GM18511 (cell line): ENCODE results near the gene STKLD1.
"Not testable (repeated sequence)": the region's sequence is repeated elsewhere in the genome, so short reads cannot be mapped to it uniquely, and the experiment has no call there.

Experiments used
- ATAC-seq: cut with Tn5 transposase; IDR thresholded peaks from one replicate; pipeline ENCODE4 v1.9.1; 2021; ENCODE audit warnings: mild to moderate bottlenecking, moderate library complexity; ENCODE audit not compliant: unreplicated experiment

STKLD1 gene

DNA sequence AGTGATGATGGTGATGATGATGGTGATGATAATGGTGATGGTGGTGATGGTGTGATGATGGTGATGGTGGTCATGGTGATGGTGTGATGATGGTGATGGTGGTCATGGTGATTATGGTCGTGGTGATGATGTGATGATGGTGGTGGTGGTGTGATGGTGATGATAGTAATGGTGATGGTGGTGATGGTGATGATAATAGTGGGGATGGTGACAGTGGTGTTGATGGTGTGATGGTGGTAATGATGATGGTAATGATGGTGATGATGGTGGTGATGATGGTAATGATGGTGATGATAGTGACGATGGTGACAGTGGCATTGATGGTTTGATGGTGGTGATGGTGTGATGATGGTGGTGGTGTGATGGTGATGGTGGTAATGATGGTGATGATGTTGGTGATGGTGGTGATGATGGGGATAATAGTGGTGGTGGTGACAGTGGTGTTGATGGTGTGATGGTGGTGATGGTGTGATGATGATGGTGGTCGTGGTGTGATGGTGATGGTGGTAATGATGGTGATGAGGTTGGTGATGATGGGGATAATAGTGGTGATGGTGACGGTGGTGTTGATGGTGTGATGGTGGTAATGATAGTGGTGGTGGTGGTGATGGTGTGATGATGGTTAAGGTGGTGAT is 6.5 kb downstream of the STKLD1 start:
- ATAC-seq, result no peak

DNA sequence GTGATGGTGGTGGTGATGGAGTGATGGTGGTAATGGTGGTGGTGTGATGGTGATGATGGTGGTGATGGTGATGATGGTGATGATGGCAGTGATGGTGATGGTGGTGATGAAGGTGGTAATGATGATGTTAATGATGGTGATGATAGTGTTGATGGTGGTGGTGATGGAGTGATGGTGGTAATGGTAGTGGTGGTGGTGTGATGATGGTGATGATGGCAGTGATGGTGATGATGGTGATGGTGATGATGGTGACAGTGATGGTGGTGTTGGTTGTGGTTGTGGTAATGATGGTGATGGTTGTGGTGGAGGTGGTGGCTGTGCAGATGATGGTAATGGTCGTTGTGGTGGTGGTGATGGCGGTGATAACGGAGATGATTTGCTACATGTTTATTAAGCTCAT is 7.3 kb downstream of the STKLD1 start:
- ATAC-seq, result no peak

DNA sequence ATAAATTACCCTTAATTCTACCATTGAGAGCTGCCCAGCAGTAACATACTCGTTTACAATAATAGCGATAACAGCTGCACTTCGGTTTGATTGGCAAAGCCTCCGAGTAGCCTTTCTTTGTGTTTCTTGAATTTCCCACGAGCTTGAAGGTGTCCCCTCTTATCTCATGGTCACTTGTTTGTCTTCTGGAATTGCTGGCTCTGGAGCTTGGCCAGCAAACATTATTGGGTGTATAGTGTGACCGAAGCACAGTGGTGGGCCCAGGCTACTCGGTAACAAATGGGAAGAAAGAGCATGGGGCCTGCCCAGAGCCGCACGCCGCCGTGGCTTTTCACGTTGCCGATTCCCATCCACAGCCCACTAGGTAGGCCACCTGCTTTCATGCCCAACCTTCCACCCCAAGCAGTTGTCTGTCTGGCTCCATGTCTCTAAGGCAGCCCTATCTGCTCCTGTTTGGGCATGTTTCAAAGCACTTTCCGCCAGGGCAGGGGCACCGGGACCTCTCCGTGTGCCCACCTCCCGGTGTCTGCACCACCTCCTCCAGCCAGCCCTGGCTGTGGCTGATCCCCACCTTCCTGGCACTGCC is 8.7 kb downstream of the STKLD1 start:
- ATAC-seq, result no peak

DNA sequence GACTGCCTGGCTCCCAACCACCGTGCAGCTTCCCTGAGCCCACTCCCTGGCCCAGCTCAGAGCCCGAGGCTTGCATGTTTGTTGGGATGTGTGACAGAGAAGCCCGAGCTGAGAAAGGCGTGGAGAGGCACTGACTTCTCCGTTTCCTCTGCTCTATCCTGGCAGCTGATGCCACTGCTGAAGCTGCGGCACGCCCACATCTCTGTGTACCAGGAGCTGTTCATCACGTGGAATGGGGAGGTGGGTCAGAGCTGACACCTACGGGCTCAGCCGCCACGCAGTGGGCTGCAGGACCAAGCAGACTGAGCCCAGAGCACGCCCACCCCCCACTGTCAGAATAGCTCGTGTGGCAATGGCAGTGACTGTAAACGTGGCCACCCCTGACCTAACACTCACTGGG is 9.3 kb downstream of the STKLD1 start:
- no peak for ATAC-seq

DNA sequence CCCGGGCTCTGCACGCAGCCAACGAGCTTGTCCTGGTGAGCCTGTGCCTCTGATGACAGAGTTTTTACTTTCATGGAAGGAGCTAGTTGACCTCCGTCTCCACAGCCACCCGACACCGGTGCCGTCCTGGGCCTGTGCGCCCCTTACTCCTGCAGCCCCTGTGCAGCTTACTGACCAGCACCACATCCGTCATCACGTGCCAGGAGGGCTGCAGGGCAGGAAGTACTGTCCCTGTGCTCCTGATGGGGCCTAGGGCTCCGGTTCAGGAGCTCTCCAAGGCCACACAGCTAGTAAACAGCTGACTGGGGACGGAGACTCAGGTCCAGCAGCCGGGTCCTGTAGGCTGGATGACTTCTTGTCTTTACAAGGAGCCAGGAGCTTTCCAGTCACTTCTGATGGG is 10.2 kb downstream of the STKLD1 start:
- no peak for ATAC-seq

DNA sequence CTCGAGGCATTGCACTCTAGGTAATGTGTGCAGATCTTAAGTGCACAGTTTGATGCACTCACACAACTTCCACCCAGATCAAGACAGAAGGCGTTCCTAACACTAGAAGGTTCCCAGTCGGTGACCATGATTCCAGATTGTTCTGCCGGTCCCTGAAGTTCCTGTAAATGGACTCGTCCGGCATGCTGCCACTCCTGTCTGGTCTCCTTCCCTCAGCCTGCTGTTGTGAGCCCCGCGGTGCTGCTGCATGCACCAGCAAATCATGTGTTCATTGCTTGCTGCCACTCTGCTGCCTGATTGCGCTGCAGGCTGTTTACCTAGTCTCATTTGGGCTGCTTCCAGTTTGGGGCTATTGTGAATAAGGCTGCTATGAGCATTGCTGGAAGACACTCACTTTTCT is 11.5 kb downstream of the STKLD1 start:
- no peak for ATAC-seq

DNA sequence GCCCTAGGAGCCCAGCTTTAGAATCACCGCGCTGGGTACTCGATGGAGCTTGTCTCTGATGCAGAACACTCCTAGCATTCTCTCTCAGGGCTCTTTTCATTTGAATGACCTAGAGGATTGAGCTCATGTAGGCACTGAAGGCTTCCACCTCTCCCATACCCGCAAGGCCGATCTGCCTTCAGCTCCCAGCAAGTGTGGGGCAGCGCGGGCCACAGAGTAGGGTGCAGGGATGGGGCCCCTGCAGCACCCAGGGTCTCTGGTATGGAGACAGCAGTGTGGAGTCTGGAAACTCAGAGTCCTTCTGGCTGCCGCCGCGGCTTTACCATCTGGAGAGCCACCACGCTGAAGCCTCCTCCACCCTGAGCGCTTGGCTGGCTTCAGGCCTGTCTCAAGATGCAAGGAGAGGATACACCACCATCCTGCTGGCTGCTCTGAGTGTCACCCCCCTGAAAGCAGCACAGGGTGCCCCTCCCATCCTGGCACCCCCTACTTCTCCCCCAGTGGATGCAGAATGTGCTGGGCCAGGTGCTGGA is 12.9 kb downstream of the STKLD1 start:
- ATAC-seq, result no peak

DNA sequence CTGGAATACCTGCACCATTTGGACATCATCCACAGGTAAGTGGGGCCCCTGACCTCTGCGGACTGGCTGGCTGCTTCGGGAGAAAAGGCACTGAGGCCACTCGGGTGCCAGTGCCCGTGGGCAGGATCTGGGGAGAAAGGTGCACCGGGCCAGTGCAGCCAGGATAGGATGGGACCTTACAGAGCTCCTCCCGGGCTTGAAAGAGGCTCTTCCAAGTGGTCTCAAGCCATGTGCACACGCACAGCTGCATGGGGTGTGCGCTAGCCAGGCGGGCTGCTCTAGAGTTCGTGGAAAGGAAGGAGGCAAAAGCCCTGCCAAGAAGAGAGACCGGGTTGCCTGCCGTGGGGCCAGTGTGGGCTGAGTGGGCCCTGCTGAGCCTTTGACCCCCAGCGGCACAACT is 13.4 kb downstream of the STKLD1 start:
- no peak for ATAC-seq

DNA sequence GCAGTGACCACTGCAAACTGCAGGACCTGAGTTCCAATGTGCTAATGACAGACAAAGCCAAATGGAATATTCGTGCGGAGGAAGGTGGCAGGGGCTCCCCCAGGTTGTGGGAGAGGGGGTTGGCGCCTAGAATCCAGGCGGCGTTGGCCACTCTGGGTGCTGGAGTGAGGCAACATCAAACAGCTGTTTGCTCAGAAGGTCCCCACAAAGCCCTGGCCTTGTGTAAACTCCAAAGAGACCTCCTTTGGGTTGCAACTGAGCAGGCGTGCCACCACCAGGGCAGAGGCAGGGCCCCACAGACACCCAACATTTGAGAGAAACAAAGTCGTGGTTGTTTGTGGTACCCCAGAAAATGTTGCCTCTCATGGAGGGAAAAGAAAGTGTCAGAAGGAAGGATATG is 14.5 kb downstream of the STKLD1 start:
- no peak for ATAC-seq

DNA sequence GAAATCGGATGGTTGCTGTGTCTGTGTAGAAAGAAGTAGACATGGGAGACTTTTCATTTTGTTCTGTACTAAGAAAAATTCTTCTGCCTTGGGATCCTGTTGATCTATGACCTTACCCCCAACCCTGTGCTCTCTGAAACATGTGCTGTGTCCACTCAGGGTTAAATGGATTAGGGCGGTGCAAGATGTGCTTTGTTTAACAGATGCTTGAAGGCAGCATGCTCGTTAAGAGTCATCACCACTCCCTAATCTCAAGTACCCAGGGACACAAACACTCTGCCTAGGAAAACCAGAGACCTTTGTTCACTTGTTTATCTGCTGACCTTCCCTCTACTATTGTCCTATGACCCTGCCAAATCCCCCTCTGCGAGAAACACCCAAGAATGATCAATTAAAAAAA is 15.3 kb downstream of the STKLD1 start:
- not testable (repeated sequence) for ATAC-seq

DNA sequence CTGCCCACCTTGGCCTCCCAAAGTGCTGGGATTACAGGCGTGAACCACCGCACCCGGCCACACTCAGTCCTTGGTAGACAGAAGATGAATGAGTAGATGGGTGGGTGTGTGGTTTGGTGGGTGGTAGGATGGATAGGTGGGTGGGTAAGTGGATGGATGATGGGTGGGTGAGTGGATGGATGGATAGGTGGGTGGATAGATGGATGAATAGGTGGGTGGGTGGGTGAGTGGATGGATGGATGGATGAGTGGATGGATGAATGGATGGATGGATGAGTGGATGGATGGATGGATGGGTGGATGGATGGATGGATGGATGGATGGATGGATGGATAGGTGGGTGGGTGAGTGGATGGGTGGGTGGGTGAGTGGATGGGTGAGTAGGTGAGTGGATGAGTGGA is 16.1 kb downstream of the STKLD1 start:
- not testable (repeated sequence) for ATAC-seq

DNA sequence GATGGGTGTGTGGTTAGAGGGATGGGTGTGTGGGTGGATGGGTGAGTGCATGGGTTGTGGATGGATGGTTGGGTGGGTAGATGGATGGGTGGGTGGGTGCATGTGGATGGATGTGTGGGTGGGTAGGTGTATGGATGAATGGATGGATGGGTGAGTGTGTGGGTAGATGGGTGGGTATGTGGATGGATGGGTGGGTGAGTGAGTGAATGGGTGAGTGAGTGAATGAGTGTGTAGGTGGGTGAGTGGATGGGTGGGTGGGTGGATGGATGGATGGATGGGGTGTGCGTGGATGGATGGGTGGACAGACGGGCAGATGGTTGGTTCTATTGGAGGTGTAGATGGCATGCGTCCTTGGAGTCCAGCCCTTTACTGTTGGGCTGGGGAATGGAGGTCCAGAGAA is 17.2 kb downstream of the STKLD1 start:
- no peak for ATAC-seq

DNA sequence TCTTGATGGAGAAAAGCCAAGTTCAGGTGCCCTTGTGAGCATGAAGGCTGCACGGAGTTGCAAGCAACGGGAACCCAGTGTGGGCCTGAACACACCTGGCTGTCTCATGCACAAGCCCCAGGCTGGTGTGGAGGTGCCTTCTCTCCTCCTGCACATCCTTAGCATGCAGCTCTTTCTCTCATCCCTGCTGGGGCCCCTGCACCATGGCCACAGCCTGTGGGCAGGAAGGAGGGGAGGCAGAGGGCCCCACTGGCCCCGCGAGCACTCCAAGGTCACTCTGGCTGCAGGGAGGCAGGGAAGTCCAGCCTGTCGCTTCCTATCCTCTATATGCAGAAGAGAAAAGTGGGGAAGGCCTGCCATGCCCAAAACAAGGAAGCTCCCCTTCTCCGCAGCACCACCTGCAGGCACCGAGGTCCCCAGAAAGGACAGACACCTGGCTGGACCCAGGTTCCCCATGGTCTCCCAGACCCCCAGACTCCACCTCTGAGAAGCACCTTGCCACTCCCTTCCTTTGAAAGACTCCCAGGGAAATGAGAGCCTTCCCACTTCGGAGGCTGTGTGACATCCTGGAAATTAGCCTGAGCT is 18.6 kb downstream of the STKLD1 start:
- no peak for ATAC-seq

DNA sequence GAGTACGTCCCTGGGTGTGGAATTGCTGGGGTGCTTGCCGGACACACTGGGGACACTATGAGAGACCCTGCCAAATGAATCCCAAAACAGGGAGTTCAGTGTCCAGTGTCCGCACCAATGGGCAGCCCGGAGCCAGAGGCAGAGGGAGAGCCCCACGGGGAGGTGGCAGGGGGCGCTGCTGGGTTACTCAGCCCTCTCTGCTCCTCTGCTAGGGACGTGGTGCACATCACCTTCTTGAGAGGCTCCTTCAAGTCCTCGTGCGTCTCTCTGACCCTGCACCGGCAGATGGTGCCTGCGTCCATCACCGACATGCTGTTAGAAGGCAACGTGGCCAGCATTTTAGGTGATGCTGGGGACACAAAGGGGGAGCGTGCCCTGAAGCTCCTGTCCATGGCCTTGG is 20.8 kb downstream of the STKLD1 start:
- no peak for ATAC-seq

DNA sequence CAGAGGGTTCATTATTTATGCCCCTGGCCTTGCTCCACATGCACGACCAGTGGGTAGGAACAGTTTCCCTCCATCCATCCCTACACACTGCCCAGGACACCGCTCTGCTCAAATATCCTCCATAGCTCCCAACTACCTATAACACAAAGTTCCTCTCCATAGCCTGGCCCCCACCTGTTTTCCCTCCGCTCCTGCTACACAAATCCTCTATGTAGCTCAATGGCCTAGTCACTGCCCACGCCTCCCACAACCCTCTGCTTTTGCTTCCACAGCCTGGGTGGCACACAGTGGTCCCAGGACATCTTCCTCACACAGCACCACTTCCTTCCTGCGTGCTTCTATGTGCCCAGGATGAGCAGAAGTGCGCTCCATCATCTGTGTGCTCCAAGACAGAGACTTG is 21.2 kb downstream of the STKLD1 start:
- ATAC-seq, result no peak

DNA sequence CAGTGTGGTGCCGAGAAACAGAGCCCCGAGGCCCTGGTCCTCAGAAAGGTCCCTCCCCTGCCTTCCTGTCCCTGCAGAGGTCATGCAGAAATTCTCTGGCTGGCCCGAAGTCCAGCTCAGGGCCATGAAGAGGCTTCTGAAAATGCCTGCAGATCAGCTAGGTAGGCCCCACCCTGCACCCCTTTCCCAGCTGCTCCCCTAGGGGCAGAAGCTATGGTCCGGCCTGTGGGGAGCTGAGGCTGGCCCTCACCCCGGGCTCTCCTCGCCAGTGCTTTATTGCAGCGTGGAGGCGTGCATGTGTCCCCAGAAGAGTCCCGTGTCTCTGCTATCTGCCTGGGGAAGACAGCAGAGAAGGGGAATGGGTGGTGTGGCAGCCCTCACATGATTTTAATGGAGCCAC is 21.7 kb downstream of the STKLD1 start:
- ATAC-seq, result no peak

DNA sequence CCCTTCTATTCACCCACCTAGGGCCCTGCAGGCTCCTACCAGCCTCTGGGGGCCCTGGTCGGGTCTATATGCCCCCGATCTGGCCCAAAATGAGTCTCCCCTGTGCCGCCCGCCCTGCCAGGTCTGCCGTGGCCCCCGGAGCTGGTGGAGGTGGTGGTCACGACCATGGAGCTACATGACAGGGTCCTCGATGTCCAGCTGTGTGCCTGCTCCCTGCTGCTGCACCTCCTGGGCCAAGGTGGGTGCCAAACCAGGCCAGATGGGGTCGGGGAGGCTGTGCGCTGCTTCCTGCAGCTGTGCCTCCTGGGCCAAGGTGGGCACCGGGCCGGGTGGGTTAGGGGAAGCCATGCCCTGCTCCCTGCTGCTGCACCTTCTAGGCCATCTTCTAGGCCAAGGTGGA is 24.1 kb downstream of the STKLD1 start:
- no peak for ATAC-seq

DNA sequence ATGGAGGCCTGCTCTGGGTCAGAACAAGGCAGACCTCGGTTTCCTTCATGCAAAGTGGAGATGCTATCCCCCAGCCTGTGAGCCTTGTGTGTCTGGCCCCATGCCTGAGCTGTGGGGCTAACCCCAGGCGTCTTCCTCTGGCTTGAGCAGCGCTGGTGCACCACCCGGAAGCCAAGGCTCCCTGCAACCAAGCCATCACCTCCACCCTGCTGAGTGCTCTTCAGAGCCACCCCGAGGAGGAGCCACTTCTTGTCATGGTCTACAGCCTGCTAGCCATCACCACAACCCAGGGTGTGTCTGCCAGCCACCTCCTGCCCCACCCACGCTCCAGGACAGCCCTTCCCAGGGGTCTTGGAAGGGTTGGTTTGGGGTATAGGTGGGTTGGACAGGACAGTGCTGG is 25.4 kb downstream of the STKLD1 start:
- no peak for ATAC-seq

DNA sequence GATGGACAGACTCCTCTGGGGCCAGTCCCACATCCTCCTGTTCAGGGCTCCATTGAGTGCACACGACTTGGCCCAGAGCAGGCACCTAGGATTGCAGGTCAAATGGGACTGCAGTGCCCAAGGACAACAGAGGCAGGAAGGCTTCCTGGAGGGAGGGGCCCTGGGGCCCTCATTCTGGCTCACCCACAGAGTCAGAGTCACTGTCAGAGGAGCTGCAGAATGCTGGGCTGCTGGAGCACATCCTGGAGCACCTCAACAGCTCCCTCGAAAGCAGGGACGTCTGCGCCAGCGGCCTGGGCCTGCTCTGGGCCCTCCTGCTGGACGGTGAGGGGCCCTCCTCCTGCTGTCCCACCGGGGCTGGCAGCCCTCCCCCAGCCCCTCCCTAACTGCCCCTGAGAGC is 26.5 kb downstream of the STKLD1 start:
- no peak for ATAC-seq

DNA sequence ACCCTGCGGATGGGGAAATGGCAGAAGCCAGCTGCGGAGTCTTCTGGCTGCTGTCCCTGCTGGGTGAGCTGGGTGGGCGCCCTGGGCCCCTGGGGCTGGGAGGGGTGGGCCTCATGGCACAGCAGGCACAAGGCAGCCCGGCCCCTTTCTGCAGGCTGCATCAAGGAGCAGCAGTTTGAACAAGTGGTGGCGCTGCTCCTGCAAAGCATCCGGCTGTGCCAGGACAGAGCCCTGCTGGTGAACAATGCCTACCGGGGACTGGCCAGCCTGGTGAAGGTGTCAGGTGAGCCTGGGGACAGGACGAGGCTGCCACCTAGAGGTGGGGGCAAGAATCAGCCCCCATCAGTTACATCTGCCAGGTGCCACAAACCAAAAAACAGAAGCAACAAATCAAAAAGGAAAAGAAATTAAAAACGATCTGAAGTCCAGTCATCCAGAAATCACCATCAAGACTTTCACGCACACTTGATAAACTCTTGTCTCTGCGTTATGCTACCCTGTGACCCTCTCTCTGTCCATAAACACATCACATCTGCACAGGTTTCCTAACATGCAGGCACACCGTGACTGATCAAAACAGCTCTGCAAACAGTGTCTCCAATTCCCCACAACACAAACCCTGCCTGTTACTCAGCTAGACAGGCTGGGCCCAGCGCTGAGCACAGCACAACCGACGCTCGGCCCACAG is 27.7 kb downstream of the STKLD1 start:
- no peak for ATAC-seq

DNA sequence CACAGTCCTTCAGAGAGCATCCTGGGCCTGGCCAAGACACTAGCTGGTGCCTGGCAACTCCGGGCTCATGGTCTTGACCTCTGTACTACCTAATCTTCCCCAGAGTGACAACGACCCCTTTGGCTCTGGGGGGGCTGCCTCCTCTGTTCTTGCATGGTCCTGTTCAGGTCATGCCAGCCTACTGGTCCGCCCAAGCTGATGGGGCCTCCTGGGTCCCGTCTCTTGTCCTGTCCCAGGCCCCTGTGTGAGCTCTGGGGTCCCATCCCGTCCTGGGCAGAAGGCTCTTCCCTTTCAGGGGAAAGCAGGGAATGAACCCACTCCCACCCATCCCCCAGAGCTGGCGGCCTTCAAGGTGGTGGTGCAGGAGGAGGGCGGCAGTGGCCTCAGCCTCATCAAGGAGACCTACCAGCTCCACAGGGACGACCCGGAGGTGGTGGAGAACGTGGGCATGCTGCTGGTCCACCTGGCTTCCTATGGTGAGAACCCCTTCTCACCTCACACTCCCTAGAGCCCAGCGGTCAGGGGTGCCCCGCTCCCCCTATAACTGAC is 28.4 kb downstream of the STKLD1 start:
- no peak for ATAC-seq
